Smooth muscle cell (in vitro differentiated cells): ENCODE measurements around the gene GAMT. TPM values are rescaled to one million over a fixed set of nuclear protein-coding genes. Genes with fewer than 3 reads are reported as not detected.

Experiments used
- DNase-seq: peaks from one replicate; lab custom pipeline; 2025; ENCODE audit not compliant: unreplicated experiment; lab: John Stamatoyannopoulos, UW
- H2AFZ ChIP-seq: fragments of 200-600 bp; sonication (generic); 2 replicates; pipeline ENCODE4 v1.6.0; 2016; ENCODE audit warnings: antibody characterized with exemption, low read depth, mild to moderate bottlenecking
- H3F3A ChIP-seq: fragments of 200-600 bp; sonication (generic); 2 replicates; pipeline ENCODE4 v1.6.0; 2017; ENCODE audit warnings: antibody characterized with exemption, low read depth
- H3K27ac ChIP-seq: fragments of 200-600 bp; sonication (generic); 2 replicates; pipeline ENCODE4 v1.5.1; 2016; ENCODE audit warnings: low read depth, mild to moderate bottlenecking
- H3K27me3 ChIP-seq: fragments of 200-600 bp; sonication (generic); 2 replicates; pipeline ENCODE4 v1.6.1; 2016; ENCODE audit warnings: low read depth, mild to moderate bottlenecking
- H3K36me3 ChIP-seq: fragments of 200-600 bp; sonication (generic); 2 replicates; pipeline ENCODE4 v1.5.1; 2016; ENCODE audit warnings: low read depth
- H3K4me1 ChIP-seq: fragments of 200-600 bp; sonication (generic); 2 replicates; pipeline ENCODE4 v1.5.1; 2016; ENCODE audit warnings: low read depth
- H3K4me2 ChIP-seq: fragments of 200-600 bp; sonication (generic); 2 replicates; pipeline ENCODE4 v1.6.0; 2016; ENCODE audit warnings: mild to moderate bottlenecking
- H3K4me3 ChIP-seq: fragments of 200-600 bp; sonication (generic); 2 replicates; pipeline ENCODE4 v1.5.1; 2016; ENCODE audit warnings: mild to moderate bottlenecking
- H3K79me2 ChIP-seq: fragments of 200-600 bp; sonication (generic); 2 replicates; pipeline ENCODE4 v1.6.0; 2016; ENCODE audit warnings: low read depth, mild to moderate bottlenecking
- H3K9ac ChIP-seq: fragments of 200-600 bp; sonication (generic); 2 replicates; pipeline ENCODE4 v1.6.0; 2016; ENCODE audit warnings: low read depth
- H3K9me3 ChIP-seq: fragments of 200-600 bp; sonication (generic); replicated peaks from 2 replicates; pipeline ENCODE4 v1.5.1; 2016; ENCODE audit warnings: low read depth
- H4K20me1 ChIP-seq: fragments of 200-600 bp; sonication (generic); 2 replicates; pipeline ENCODE4 v1.6.0; 2016; ENCODE audit warnings: low read depth
- CTCF ChIP-seq: fragments of 200-600 bp; sonication (generic); IDR thresholded peaks from 2 replicates; pipeline ENCODE4 v1.5.1; 2017; ENCODE audit warnings: borderline replicate concordance, mild to moderate bottlenecking, antibody characterized with exemption; ENCODE audit not compliant: insufficient read depth, poor library complexity, severe bottlenecking
- WGBS: methylation state at CpG from one replicate; pipeline ENCODE4 v1.1.7; 2016; ENCODE audit warnings: low lambda C conversion rate; 5-methylcytosine and 5-hydroxymethylcytosine counted together
- polyA plus RNA-seq: library from polyadenylated mRNA; unstranded; fragments of >200 nt; fragmentation: Nextera tagmentation; extraction: Ambion mirVana; gene quantifications from 2 replicates; pipeline ENCODE4 v1.2.1, GENCODE V29; 2016
- total RNA-seq: library from RNA; depleted of rRNA; stranded (reverse); fragments of >200 nt; gene quantifications from 2 replicates; pipeline ENCODE4 v1.2.3, GENCODE V29; 2014

The GAMT gene
- total and polyA plus RNA-seq, 2 experiments from 2014 or later, result 22.3 to 35.2 TPM

GRCh38 chr19:1370579-1371361, 30.6 kb downstream of the GAMT start:
- Histone ChIP-seq H3K27me3 (no peaks in the 10 kb centered on the region), H3K27ac (no peak overlapping the region), H3F3A (peaks cover 7% of the 10 kb centered on the region), H3K79me2 (no peaks in the 10 kb centered on the region), H3K36me3 (no peaks in the 10 kb centered on the region), H2AFZ (no peak overlapping the region), H3K9ac (no peak overlapping the region), H3K4me1 (no peaks in the 10 kb centered on the region), H4K20me1 (peaks cover 8% of the 10 kb centered on the region), H3K4me3 (no peak overlapping the region), H3K4me2 (no peak overlapping the region), H3K9me3 (no peaks in the 10 kb centered on the region)
- 98% methylated on average over 43 of the region's 52 CpGs for WGBS
- TF ChIP-seq CTCF, result no peak
- DNase-seq, result no peak

- Histone ChIP-seq H3K27ac (no peak overlapping the region), H2AFZ (no peak overlapping the region), H3K79me2 (no peaks in the 10 kb centered on the region), H3K27me3 (no peaks in the 10 kb centered on the region), H3K4me2 (no peak overlapping the region), H3K9ac (no peak overlapping the region), H3K4me3 (no peak overlapping the region), H3K9me3 (no peaks in the 10 kb centered on the region), H3F3A (peaks cover 7% of the 10 kb centered on the region), H4K20me1 (peaks cover 19% of the 10 kb centered on the region), H3K36me3 (no peaks in the 10 kb centered on the region), H3K4me1 (peaks cover 7% of the 10 kb centered on the region)
- over 99% methylated on average over 18 of the region's 18 CpGs for WGBS
- no peak for TF ChIP-seq CTCF
- no peak for DNase-seq
Observed at GRCh38 chr19:1369214-1369805, 32.0 kb downstream of the GAMT start.

- Histone ChIP-seq H4K20me1 (peaks cover 30% of the 10 kb centered on the region), H3K27ac (no peak overlapping the region), H3K79me2 (peaks cover 16% of the 10 kb centered on the region), H3K4me1 (peaks cover 10% of the 10 kb centered on the region), H3K9me3 (no peaks in the 10 kb centered on the region), H2AFZ (no peak overlapping the region), H3K4me3 (no peak overlapping the region), H3K9ac (no peak overlapping the region), H3K4me2 (no peak overlapping the region), H3F3A (no peaks in the 10 kb centered on the region), H3K36me3 (no peaks in the 10 kb centered on the region), H3K27me3 (no peaks in the 10 kb centered on the region)
- 92% methylated on average over 35 of the region's 35 CpGs for WGBS
- no peak for DNase-seq
- TF ChIP-seq CTCF, result no peak
Observed at GRCh38 chr19:1366899-1367870, 34.2 kb downstream of the GAMT start.
